GM12878 (cell line): ENCODE data around the gene TUBB3. TPM values are rescaled to one million over a fixed set of nuclear protein-coding genes. Genes with fewer than 3 reads are reported as not detected.

ENCODE experiments used
- ATAC-seq: fragments of 200-7000 bp; cut with Tn5 transposase; 3 replicates; pipeline ENCODE4 v1.9.1; 2020; ENCODE audit warnings: mild to moderate bottlenecking, moderate library complexity
- BruUV-seq: library from RNA; stranded (reverse); fragments of 400-500 nt; replicated peaks from 2 replicates; lab custom pipeline; 2021; lab: Mats Ljungman, UMichigan
- CTCF ChIA-PET: fragments of 300-600 bp; sonication (Branson Sonifier 250); formaldehyde crosslinking; extraction: SDS; loops from one replicate; lab custom pipeline; 2021; ENCODE audit warnings: inconsistent platforms; lab: Yijun Ruan, JAX
- POLR2A ChIA-PET: fragments of 350-600 bp; formaldehyde crosslinking; extraction: SDS; loops from one replicate; lab custom pipeline; 2021; ENCODE audit warnings: inconsistent platforms; lab: Charles Lee
- RAD21 ChIA-PET: fragments of 300-600 bp; sonication (Branson Sonifier 250); formaldehyde crosslinking; loops from one replicate; lab custom pipeline; 2023; ENCODE audit warnings: antibody characterized with exemption; ENCODE audit not compliant: unreplicated experiment; lab: Charles Lee
- SMC1A ChIA-PET: fragments of 300-600 bp; sonication (Branson Sonifier 250); formaldehyde crosslinking; loops from one replicate; lab custom pipeline; 2023; ENCODE audit not compliant: unreplicated experiment, uncharacterized antibody; lab: Charles Lee
- DNase-seq: peaks from one replicate; pipeline ENCODE4 v3.0.0-alpha.2; 2011; ENCODE audit warnings: low read depth, low spot score
- FAIRE-seq: peaks from 3 replicates; lab custom pipeline; 2011; peaks lifted over from hg19 to GRCh38; lab: Jason Lieb, UNC
- H2AFZ ChIP-seq: 2 replicates; pipeline ENCODE4 v1.6.0; 2011; ENCODE audit warnings: low read depth, low read length, control low read depth; ENCODE audit not compliant: control insufficient read depth
- H3K27ac ChIP-seq: 2 replicates; pipeline ENCODE4 v1.5.1; 2011; ENCODE audit warnings: control low read depth; ENCODE audit not compliant: control insufficient read depth, insufficient read depth
- H3K27me3 ChIP-seq, 2 experiments: replicated peaks in 1 of 2; 2 replicates each; pipeline versions ENCODE4 v1.6.0 to v1.6.1; 2011; ENCODE audit warnings: low read length in 1 of 2; ENCODE audit not compliant: control insufficient read depth in 2 of 2, insufficient read depth in 2 of 2
- H3K36me3 ChIP-seq, 2 experiments: 2 replicates each; pipeline ENCODE4 v1.5.1; 2011; ENCODE audit warnings: low read length in 1 of 2; ENCODE audit not compliant: control insufficient read depth in 2 of 2, insufficient read depth in 2 of 2
- H3K4me1 ChIP-seq: 2 replicates; pipeline ENCODE4 v1.6.1; 2011; ENCODE audit warnings: mild to moderate bottlenecking, low read length, moderate library complexity, mixed read lengths; ENCODE audit not compliant: control insufficient read depth, insufficient read depth
- H3K4me2 ChIP-seq: 2 replicates; pipeline ENCODE4 v1.6.0; 2011; ENCODE audit warnings: control low read depth; ENCODE audit not compliant: control insufficient read depth, insufficient read depth
- H3K4me3 ChIP-seq: fragments of 200-600 bp; sonication (generic); 2 replicates; pipeline ENCODE4 v1.5.1; 2016
- H3K79me2 ChIP-seq: 2 replicates; pipeline ENCODE4 v1.6.0; 2011; ENCODE audit warnings: low read length; ENCODE audit not compliant: control insufficient read depth, insufficient read depth
- H3K9ac ChIP-seq: 2 replicates; pipeline ENCODE4 v1.8.0; 2011; ENCODE audit warnings: low read length, control low read depth, mixed read lengths; ENCODE audit not compliant: control insufficient read depth, insufficient read depth
- H3K9me3 ChIP-seq: replicated peaks from 3 replicates; pipeline ENCODE4 v1.5.1; 2011; ENCODE audit warnings: mild to moderate bottlenecking, low read length; ENCODE audit not compliant: control insufficient read depth, insufficient read depth
- H4K20me1 ChIP-seq: 2 replicates; pipeline ENCODE4 v1.6.0; 2011; ENCODE audit not compliant: control insufficient read depth, insufficient read depth
- CHD1 ChIP-seq: IDR thresholded peaks from 2 replicates; pipeline ENCODE4 v1.6.1; 2012; ENCODE audit warnings: low read depth, low read length, improper control_type of control experiment
- ESRRA ChIP-seq: IDR thresholded peaks from 2 replicates; pipeline ENCODE4 v1.6.1; 2012; ENCODE audit warnings: mild to moderate bottlenecking, low read length, improper control_type of control experiment
- MEF2A ChIP-seq: IDR thresholded peaks from 2 replicates; pipeline ENCODE4 v1.6.1; 2011; ENCODE audit warnings: low read depth, mild to moderate bottlenecking, low read length, moderate library complexity; ENCODE audit not compliant: insufficient read depth
- NFYB ChIP-seq: IDR thresholded peaks from 2 replicates; pipeline ENCODE4 v1.6.1; 2011; ENCODE audit warnings: low read depth, mild to moderate bottlenecking, low read length, improper control_type of control experiment, moderate library complexity; ENCODE audit not compliant: insufficient read depth
- WGBS: methylation state at CpG from one replicate; pipeline ENCODE4 v1.1.6; 2016; ENCODE audit warnings: low lambda C conversion rate; ENCODE audit not compliant: insufficient replicate concordance, insufficient coverage; ENCODE audit errors: missing lambda C conversion rate; 5-methylcytosine and 5-hydroxymethylcytosine counted together
- in situ Hi-C: fragments of 300-500 bp; cut with MboI; formaldehyde crosslinking; loops from 9 replicates; pipeline ENCODE4 v1.14.3; 2018; ENCODE audit warnings: mixed read lengths
- intact Hi-C: fragments of 100-400 bp; cut with micrococcal nuclease; formaldehyde crosslinking; loops from one replicate; pipeline ENCODE4 v1.14.2; 2022; ENCODE audit not compliant: unreplicated experiment
- polyA plus RNA-seq, 11 experiments: library from polyadenylated mRNA; depleted of rRNA in 4 of 11; unstranded in 6 of 11; stranded (reverse) in 5 of 11; fragments of >200 nt; fragmentation: Nextera tagmentation in 4 of 11; fragmentation: Illumina TruSeq in 1 of 11; extraction: Ambion mirVana in 4 of 11; extraction: Trizol in 1 of 11; gene quantifications; 1 replicate in 1 of 11; 2 replicates in 10 of 11; pipeline versions ENCODE4 v1.2.1 to v1.2.3, GENCODE V29; 2011 to 2016; ENCODE audit warnings: inconsistent platforms in 2 of 11, missing spikeins in 2 of 11, low read depth in 1 of 11
- total RNA-seq, 4 experiments: library from RNA; depleted of rRNA in 3 of 4; stranded (reverse); fragments of >200 nt in 3 of 4; fragmentation: Illumina TruSeq in 1 of 4; extraction: Trizol in 1 of 4; gene quantifications; 2 replicates each; pipeline versions ENCODE4 v1.2.1 to v1.2.3, GENCODE V29; 2013 to 2021
- TF ChIP-seq, protein P1 (sequence below): fragments of 450-650 bp; IDR thresholded peaks from 2 replicates; pipeline ENCODE4 v1.6.1; 2016; ENCODE audit warnings: mild to moderate bottlenecking
- TF ChIP-seq, protein P2 (sequence below): IDR thresholded peaks from 2 replicates; pipeline ENCODE4 v1.6.1; 2011; ENCODE audit warnings: borderline replicate concordance, low read depth, mild to moderate bottlenecking, moderate library complexity, low read length; ENCODE audit not compliant: insufficient read depth, poor library complexity, severe bottlenecking
- TF ChIP-seq, protein P3 (sequence below): fragments of 450-650 bp; IDR thresholded peaks from 2 replicates; pipeline ENCODE4 v1.6.1; 2014; ENCODE audit warnings: mild to moderate bottlenecking
- TF ChIP-seq, protein P4 (sequence below): fragments of 450-650 bp; IDR thresholded peaks from 2 replicates; pipeline ENCODE4 v1.6.1; 2018; ENCODE audit warnings: borderline replicate concordance, mild to moderate bottlenecking; ENCODE audit not compliant: partially characterized antibody

The TUBB3 gene
- total and polyA plus RNA-seq, 10 of the 15 experiments (the other 5 are each of a cell fraction or from before 2014, with no cell fraction given) = 0.09 to 2.5 (median 0.58) TPM; not detected in 1

DNA sequence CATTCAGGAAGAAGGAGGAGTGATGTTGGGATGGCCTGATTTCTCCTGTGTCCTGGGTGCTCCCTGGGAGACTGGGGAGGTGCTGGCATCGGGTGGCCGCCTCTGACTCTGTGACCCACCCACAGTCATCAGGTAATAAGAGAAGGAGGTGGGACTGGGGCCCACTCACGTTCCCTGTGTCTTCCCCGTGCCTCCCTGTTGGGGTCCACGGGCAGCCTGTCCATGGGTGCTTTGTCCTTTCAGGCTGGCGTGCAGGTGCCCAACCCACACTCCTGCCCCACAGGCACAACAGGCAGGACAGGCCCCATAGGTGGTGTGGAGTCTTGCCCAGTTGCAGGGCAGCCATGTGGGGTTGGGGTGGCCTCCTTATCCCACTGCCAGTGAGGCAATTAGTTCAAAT, 29.4 kb downstream of the TUBB3 start:
- no peak overlapping the region for H3K9ac ChIP-seq
- no peak overlapping the region for H3K27ac ChIP-seq
- no peak overlapping the region for H2AFZ ChIP-seq
- no peak overlapping the region for H3K4me2 ChIP-seq
- WGBS = 93% methylated on average over 6 of the region's 6 CpGs
- no peak overlapping the region for H3K4me3 ChIP-seq
- no peaks in the 10 kb centered on the region for H3K9me3 ChIP-seq
- no peaks in the 10 kb centered on the region; a peak in 2 of 4 replicates for H3K36me3 ChIP-seq
- FAIRE-seq = no peak
- TF ChIP-seq MEF2A (no peak), NFYB (no peak), ESRRA (no peak), CHD1 (no peak)
- TF ChIP-seq, protein P1, sequence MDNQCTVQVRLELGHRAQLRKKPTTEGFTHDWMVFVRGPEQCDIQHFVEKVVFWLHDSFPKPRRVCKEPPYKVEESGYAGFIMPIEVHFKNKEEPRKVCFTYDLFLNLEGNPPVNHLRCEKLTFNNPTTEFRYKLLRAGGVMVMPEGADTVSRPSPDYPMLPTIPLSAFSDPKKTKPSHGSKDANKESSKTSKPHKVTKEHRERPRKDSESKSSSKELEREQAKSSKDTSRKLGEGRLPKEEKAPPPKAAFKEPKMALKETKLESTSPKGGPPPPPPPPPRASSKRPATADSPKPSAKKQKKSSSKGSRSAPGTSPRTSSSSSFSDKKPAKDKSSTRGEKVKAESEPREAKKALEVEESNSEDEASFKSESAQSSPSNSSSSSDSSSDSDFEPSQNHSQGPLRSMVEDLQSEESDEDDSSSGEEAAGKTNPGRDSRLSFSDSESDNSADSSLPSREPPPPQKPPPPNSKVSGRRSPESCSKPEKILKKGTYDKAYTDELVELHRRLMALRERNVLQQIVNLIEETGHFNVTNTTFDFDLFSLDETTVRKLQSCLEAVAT = no peak
- TF ChIP-seq, protein P2, sequence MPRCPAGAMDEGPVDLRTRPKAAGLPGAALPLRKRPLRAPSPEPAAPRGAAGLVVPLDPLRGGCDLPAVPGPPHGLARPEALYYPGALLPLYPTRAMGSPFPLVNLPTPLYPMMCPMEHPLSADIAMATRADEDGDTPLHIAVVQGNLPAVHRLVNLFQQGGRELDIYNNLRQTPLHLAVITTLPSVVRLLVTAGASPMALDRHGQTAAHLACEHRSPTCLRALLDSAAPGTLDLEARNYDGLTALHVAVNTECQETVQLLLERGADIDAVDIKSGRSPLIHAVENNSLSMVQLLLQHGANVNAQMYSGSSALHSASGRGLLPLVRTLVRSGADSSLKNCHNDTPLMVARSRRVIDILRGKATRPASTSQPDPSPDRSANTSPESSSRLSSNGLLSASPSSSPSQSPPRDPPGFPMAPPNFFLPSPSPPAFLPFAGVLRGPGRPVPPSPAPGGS = no peak
- TF ChIP-seq, protein P3, sequence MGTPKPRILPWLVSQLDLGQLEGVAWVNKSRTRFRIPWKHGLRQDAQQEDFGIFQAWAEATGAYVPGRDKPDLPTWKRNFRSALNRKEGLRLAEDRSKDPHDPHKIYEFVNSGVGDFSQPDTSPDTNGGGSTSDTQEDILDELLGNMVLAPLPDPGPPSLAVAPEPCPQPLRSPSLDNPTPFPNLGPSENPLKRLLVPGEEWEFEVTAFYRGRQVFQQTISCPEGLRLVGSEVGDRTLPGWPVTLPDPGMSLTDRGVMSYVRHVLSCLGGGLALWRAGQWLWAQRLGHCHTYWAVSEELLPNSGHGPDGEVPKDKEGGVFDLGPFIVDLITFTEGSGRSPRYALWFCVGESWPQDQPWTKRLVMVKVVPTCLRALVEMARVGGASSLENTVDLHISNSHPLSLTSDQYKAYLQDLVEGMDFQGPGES = no peak
- TF ChIP-seq, protein P4, sequence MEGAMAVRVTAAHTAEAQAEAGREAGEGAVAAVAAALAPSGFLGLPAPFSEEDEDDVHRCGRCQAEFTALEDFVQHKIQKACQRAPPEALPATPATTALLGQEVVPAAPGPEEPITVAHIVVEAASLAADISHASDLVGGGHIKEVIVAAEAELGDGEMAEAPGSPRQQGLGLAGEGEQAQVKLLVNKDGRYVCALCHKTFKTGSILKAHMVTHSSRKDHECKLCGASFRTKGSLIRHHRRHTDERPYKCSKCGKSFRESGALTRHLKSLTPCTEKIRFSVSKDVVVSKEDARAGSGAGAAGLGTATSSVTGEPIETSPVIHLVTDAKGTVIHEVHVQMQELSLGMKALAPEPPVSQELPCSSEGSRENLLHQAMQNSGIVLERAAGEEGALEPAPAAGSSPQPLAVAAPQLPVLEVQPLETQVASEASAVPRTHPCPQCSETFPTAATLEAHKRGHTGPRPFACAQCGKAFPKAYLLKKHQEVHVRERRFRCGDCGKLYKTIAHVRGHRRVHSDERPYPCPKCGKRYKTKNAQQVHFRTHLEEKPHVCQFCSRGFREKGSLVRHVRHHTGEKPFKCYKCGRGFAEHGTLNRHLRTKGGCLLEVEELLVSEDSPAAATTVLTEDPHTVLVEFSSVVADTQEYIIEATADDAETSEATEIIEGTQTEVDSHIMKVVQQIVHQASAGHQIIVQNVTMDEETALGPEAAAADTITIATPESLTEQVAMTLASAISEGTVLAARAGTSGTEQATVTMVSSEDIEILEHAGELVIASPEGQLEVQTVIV = no peak
- H3K27me3 ChIP-seq = no peaks in the 10 kb centered on the region
- RAD21 ChIA-PET = interaction anchor here (0.9 to 1.7 kb wide), 2 partner anchors 20 to 91 kb away, joined by 3 to 4 read pairs; no protein-coding TSS in a partner anchor
- ATAC-seq = no peak
- H3K4me1 ChIP-seq = peaks cover 55% of the 10 kb centered on the region
- no peaks in the 10 kb centered on the region for H4K20me1 ChIP-seq
- SMC1A ChIA-PET = interaction anchor here (1.6 kb wide), 1 partner anchor 21 kb away, joined by 4 read pairs; no protein-coding TSS in a partner anchor
- CTCF ChIA-PET = interaction anchor here (1.9 kb wide), 1 partner anchor 68 kb away, joined by 5 read pairs; no protein-coding TSS in a partner anchor
- H3K79me2 ChIP-seq = no peaks in the 10 kb centered on the region
- intact Hi-C loops (no loop called here), in situ Hi-C loops (no loop called here)
- BruUV-seq = no TSS peak
- POLR2A ChIA-PET = interaction anchor here (0.8 to 1.9 kb wide), 2 partner anchors 19 to 22 kb away, joined by 3 to 10 read pairs; no protein-coding TSS in a partner anchor
- no peak for DNase-seq
